ENCODE measurements around the gene FUBP3. TPM values are rescaled to one million over a fixed set of nuclear protein-coding genes. Genes with fewer than 3 reads are reported as not detected.

FUBP3 gene
- polyA plus RNA-seq, 1 donor (not counting 4 experiments of a cell fraction or from before 2014, with no cell fraction given): 39.1 TPM

- H3K9me3 ChIP-seq (ENCODE audit: control insufficient read depth, low read depth, low read length): no peaks in the 10 kb centered on the region
- H3K4me1 ChIP-seq (ENCODE audit: control insufficient read depth, extremely low read depth, insufficient read depth, low read length): no peaks in the 10 kb centered on the region
- DNase-seq (ENCODE audit: low read depth, low spot score) (no peak), FAIRE-seq (no peak)
- H4K20me1 ChIP-seq (ENCODE audit: control insufficient read depth, extremely low read depth, insufficient read depth, low read length): peaks cover 3% of the 10 kb centered on the region
- H3K4me2 ChIP-seq (ENCODE audit: control insufficient read depth, extremely low read depth, insufficient read depth, low read depth, low read length): no peak overlapping the region
- H3K27me3 ChIP-seq (ENCODE audit: control insufficient read depth, extremely low read depth, insufficient read depth, low read length): no peaks in the 10 kb centered on the region
- H3K4me3 ChIP-seq (ENCODE audit: control insufficient read depth in 2 of 3, extremely low read depth in 1 of 3, insufficient read depth in 2 of 3, low read depth in 1 of 3, low read length in 3 of 3): no peak overlapping the region
- no peak overlapping the region for H2AFZ ChIP-seq (ENCODE audit: control insufficient read depth, low read length)
- H3K79me2 ChIP-seq (ENCODE audit: control insufficient read depth, insufficient read depth, low read length): no peaks in the 10 kb centered on the region
- no peak overlapping the region for H3K27ac ChIP-seq (ENCODE audit: control insufficient read depth, insufficient read depth, low read length)
- dilution Hi-C loops (cut with MboI; ENCODE audit: extremely low pct_ligation_motif_present, low sequenced_read_pairs): no loop called here
- no peaks in the 10 kb centered on the region for H3K9me1 ChIP-seq (ENCODE audit: control insufficient read depth, extremely low read depth, insufficient read depth, low read length)
- H3K36me3 ChIP-seq (ENCODE audit: control insufficient read depth in 2 of 2, extremely low read depth in 1 of 2, insufficient read depth in 2 of 2, low read length in 2 of 2): peaks cover 42 to 48% of the 10 kb centered on the region in 2 experiments
- TF ChIP-seq CTCF (optimal IDR thresholded peaks at IDR 0.05 in 1 of 3, IDR thresholded peaks at IDR 0.05 in 1 of 3, conservative IDR thresholded peaks at IDR 0.05 in 1 of 3; ENCODE audit: extremely low read depth in 1 of 3, insufficient read depth in 2 of 3, low read length in 3 of 3) (no peak), EZH2 (IDR thresholded peaks at IDR 0.05; ENCODE audit: low read length) (no peak)
- no peak overlapping the region for H3K9ac ChIP-seq (ENCODE audit: control insufficient read depth, extremely low read depth, insufficient read depth, low read length)
Measured at GRCh38 chr9:130627051-130627450, 47.7 kb downstream of the FUBP3 start.

- peaks cover 45 to 50% of the 10 kb centered on the region in 2 experiments for H3K36me3 ChIP-seq (ENCODE audit: control insufficient read depth in 2 of 2, extremely low read depth in 1 of 2, insufficient read depth in 2 of 2, low read length in 2 of 2)
- H3K27ac ChIP-seq (ENCODE audit: control insufficient read depth, insufficient read depth, low read length): no peak overlapping the region
- no peaks in the 10 kb centered on the region for H3K4me1 ChIP-seq (ENCODE audit: control insufficient read depth, extremely low read depth, insufficient read depth, low read length)
- DNase-seq (ENCODE audit: low read depth, low spot score) (no peak), FAIRE-seq (no peak)
- H3K4me2 ChIP-seq (ENCODE audit: control insufficient read depth, extremely low read depth, insufficient read depth, low read depth, low read length): no peak overlapping the region
- no peaks in the 10 kb centered on the region for H3K9me3 ChIP-seq (ENCODE audit: control insufficient read depth, low read depth, low read length)
- H4K20me1 ChIP-seq (ENCODE audit: control insufficient read depth, extremely low read depth, insufficient read depth, low read length): peaks cover 3% of the 10 kb centered on the region
- H3K4me3 ChIP-seq (ENCODE audit: control insufficient read depth in 2 of 3, extremely low read depth in 1 of 3, insufficient read depth in 2 of 3, low read depth in 1 of 3, low read length in 3 of 3): no peak overlapping the region
- TF ChIP-seq EZH2 (IDR thresholded peaks at IDR 0.05; ENCODE audit: low read length) (no peak), CTCF (optimal IDR thresholded peaks at IDR 0.05 in 1 of 3, IDR thresholded peaks at IDR 0.05 in 1 of 3, conservative IDR thresholded peaks at IDR 0.05 in 1 of 3; ENCODE audit: extremely low read depth in 1 of 3, insufficient read depth in 2 of 3, low read length in 3 of 3) (no peak)
- H2AFZ ChIP-seq (ENCODE audit: control insufficient read depth, low read length): no peak overlapping the region
- no peaks in the 10 kb centered on the region for H3K9me1 ChIP-seq (ENCODE audit: control insufficient read depth, extremely low read depth, insufficient read depth, low read length)
- dilution Hi-C loops (cut with MboI; ENCODE audit: extremely low pct_ligation_motif_present, low sequenced_read_pairs): no loop called here
- no peaks in the 10 kb centered on the region for H3K27me3 ChIP-seq (ENCODE audit: control insufficient read depth, extremely low read depth, insufficient read depth, low read length)
- H3K79me2 ChIP-seq (ENCODE audit: control insufficient read depth, insufficient read depth, low read length): no peaks in the 10 kb centered on the region
- no peak overlapping the region for H3K9ac ChIP-seq (ENCODE audit: control insufficient read depth, extremely low read depth, insufficient read depth, low read length)
Measured at GRCh38 chr9:130627896-130628792, 48.8 kb downstream of the FUBP3 start.
